Fibroblast of gingiva (primary cell): ENCODE data around the gene TGM1.

Source experiments
- DNase-seq: peaks from one replicate; pipeline ENCODE4 v3.0.0-alpha.2; 2011; ENCODE audit warnings: low read depth

TGM1 gene

DNA sequence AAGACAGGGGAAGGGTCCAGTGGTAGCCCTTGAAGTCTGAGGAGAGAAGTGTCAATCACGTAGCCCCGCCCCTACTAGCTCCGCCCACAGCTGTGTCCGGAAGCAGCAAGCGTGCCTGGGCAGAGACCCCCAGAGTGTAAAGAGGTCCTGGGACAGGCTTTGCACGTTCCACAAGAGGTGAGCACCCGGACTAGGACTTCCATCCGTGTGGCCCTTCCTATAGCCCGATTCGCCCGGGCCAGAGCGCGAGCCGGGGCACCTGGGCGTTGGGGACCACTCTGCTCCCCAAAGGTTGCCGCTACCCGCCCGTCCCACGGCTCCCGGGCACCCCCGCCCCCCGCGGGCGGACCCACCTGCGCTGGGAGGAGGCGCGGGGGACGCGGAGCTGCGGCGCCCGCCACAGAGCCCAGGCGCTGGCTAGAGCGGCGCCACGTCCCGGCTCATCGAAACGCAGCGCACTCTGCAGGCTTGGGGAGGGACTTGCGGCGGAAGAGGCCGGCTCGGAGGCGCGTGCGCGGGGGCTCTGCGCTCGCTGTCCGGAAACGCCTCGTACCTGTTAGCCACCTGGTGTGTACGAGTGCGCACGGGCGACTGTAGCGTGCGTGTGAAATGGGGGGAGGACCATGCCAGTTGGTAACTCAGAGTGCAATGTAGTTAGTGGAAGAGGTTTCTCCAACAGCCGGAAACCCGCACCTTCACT is 8.3 kb upstream of the TGM1 start, which contains the start of gene RABGGTA:
Gene RABGGTA, minus strand, starts transcription at position 464 of the 700 bp plus-strand sequence. CDS start 482 bp downstream, outside the sequence.
- DNase-seq: peak; percentile 87

DNA sequence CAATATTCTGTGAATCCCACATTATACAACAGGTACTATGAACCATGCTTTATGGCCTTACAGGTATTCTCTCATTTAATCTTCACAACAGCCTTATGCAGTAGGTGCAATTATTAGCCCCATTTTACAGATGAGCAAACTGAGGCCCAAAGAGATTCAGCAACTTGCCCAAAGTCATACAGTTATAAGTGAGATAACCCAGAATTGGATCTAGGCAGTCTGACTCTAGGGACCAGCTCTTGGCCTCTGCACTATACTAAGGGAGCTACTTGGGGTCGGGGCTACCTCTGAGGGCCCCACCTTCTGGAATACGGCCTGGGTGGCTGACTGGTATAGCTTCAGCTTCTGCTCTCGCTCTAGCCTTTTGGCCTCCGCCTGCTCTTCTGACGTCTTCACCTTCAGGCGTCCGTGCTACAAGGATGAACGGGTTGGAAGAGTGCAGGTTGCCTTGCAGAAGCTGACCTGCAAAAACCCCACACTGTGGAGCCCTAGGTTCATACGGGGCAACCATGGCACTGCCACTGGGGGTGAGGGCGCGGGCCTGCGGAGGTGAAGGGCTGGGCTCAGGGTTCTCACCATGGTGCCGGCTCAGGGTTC is 7.7 kb upstream of the TGM1 start:
- no peak for DNase-seq

DNA sequence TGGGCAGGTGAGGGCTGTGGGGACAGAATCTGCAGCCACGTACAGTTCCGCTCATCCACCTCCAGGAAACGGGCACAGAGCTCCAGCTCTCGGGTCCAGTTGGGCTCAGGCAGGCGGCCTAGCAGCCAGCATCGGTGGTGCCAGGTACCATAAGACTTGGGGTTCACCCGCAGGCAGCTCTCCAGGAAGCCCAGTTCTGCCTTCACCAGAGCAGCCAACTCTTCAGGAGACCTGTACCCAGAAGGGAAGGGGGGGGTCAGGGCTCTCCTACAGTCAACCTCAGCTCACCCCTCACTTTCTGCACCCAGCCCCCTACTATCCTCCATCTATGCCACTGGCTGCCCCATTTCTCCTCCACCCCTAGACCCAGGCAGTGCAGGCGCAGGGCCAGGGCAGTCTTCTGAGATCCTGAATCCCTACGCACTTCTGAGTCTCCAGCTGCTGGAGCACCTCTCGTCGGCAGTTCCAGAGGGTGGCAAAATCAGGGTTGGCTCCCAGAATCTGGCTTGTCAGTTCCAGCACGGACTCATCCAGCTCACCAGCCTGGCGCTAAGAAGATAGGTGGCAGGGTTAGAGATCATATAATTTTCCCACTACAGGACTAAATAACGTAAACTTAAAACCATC is 7.0 kb upstream of the TGM1 start:
- no peak for DNase-seq

DNA sequence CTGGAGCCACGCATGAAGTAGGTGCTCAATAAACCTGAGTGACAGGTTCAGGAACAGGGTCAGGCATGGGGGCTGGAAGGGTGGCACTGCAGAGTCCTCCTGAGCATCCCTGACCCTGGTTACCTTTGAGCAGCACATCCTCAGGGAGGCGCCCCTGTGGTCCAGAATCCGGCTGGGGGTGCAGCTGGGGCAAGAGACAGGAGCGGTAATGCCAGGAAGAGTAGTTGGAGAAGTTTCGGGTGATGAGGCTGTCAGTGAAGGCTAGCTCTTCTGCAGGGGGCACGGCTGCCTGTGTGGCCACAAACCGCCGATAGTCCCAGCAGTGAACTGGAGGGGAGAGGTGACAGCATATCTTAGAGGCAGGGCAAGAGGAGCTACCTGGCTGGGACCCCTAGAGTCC is 6.4 kb upstream of the TGM1 start:
- no peak for DNase-seq

DNA sequence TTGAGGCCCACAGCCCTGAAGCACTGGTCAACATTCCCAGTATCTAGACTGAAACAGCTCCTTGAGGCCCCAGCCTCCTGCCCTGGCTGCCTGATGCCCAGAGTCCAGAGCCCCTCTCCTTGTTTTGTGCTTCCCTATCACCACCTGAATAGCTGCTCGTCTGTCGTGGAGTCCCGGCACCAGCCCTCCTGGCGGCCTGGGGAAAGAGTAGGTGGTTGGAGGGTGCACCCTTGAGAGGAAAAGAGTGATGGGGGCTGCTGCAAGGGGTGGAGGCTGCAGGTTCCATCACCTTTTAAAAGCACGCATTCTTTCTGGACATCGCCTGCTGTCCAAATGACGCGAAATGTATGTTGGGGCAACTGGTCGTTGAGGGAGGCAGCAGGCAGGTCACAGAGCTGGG is 5.2 kb upstream of the TGM1 start:
- DNase-seq: no peak

DNA sequence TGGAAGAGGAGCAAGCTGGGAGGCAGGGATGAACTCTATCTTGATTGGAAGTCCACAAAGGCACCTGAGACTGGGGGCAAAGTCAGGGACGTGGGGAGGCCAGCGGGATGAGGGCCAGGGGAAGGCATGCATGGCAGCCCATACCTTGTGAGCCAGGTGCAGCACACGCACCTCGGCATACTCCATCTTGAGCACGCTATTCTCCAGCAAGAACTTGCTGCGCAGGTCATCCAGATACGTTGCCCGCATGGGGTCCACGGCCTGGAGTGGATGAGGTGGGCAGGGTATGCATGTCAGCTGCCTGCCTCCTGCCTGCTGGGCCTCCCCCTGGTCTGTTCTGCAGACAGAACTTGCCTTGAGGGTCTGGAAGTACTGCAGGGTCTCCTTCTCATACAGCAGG is 4.5 kb upstream of the TGM1 start:
- no peak for DNase-seq

DNA sequence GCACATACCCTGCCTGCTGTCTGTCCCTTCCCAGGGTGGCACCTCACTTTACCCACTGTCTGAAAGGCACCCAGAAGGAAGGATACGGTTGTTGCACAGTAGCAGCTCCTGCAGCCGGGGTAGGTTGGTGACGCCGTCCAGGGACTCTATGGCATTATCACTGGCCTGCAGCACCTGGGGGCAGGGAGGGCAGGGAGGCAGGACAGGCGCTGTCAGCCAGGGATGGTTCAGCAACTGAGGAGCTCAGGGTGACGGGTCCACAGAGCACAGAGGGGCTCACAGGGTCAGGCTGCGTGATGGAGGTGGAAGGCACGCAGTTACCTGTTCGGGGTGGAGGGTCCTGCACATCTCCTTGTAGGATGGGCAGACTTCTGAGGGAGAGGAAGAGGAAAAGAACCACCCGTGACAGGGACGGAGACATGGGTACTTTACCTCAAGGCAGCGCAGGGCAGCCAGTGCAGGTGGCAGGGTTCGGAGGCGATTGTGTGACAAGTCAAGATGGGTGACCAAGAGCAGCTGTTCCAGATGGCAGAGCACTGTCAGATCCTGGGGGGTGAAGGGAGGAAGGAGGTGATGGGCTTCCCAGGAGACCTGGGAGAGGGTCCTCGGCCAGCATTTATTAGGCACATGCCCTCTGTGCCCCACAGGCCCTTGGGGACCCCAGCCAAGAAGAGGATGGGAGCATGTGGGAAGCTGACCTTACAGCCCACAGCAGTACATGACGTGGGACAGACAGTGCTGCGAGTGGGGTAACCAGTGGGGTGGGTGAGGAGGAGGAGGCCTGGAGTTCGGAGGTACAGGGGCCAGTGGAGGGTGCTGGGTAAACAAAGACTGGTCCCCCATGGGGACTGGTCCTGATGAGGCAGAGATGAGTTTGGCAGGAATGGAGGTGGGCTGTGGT is 3.6 kb upstream of the TGM1 start:
- no peak for DNase-seq

DNA sequence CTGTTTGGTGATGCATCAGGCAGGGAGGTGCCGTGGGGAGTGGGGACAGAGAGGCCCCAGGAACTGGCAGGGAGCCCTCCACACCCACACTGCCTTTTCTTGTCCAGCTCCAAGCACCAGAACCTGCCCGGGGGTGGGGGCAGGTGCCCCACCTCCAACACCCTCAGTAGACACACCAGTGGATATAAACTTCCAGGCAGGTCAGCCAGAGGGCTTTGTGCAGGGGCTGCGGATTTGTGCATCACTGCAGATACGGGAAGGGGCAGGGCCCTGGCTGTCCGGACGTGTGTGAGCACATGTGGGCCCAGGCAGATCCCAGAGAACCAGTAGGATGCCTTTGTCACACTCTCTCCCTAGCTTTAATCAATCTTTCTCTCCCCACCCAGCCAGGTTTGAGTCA is 1.3 kb upstream of the TGM1 start:
- DNase-seq: no peak

DNA sequence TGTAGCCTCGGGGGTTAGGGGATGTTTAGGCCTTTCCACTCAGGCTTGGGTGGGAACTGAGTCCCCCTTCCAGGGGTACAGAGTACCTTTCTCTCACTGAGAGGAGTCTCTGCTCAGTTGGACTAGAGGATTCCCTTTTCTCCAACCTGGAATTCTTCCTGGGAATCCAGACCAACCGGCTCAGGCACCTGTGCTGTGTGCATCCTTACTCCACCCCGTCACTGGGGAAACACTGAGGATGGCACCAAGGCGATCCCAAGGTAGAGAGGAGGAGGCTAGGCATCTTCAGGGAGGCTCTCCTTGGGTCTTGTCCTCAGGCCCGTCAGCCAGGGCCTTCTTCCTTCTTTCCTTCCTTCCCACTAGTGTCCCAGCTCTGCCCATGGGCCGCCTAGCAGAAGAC is 871 bp upstream of the TGM1 start:
- no peak for DNase-seq

DNA sequence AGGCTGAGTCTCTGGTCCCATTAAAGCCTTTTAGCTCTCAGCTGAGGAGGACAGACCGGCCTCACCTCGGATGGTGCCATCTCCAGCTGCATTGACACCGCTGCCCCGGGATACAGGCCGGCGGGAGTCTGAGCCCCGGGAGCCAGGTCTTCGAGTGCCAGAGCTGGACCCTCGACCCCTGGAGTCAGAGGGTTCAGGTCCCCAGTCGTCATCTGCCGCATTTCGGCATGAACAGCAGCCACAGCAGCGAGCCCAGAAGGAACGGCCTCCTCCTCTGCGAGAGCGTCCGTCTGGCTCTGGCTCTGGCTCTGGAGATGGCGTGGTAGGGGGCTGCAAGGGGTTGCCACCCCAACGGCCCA is 1.0 kb downstream of the TGM1 start:
- DNase-seq: no peak

DNA sequence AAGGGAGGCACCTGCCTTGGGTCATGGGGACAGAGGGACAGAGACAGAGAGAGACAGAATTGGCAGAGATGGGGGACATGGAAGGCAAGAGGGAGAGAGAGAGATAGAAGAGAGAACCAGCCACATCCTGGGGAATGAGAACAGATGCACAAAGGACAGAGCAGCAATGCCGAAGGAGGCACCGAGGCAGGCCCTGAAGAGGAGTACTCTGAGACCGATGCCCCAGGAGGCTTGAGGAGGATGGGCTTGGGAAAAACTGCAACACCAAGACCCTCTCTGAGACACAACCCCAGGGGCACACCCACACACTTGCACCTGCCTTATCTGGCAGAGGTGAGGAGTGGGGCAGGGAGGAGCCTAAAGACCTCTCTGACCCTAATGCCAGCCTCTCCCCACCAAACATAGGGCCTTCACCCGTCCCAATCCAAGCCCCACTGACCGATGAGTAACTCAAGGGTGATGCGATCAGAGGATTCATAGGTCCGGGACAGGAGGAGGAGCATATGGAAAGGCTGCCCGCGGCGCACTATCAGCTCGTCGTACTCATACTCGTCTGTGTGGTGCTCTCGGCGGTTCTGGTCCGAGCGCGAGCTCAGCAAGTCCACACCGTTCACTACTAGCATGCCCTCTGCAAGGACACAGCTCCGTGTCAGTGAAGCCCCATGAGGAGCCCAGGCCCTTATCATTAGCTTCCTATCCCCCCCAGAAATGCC is 1.6 kb downstream of the TGM1 start:
- no peak for DNase-seq

DNA sequence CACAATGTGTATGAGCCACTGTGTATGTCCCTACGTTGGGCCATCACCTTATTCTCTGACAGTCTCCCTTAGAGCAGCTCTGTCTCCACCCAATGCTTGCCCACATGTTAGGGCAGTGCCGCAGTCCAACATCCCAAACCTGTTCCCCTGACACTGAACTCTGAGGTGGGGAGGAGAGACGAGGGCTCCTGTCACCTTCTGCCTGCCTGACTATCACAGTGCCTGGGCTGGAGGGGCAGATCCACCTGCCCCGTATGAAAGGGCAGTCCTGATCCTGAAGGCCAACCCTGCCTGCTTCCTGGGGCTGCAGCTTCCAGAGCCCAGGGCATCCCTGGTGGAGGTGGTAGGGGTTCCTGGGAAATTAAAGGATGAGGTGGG is 2.2 kb downstream of the TGM1 start:
- no peak for DNase-seq

DNA sequence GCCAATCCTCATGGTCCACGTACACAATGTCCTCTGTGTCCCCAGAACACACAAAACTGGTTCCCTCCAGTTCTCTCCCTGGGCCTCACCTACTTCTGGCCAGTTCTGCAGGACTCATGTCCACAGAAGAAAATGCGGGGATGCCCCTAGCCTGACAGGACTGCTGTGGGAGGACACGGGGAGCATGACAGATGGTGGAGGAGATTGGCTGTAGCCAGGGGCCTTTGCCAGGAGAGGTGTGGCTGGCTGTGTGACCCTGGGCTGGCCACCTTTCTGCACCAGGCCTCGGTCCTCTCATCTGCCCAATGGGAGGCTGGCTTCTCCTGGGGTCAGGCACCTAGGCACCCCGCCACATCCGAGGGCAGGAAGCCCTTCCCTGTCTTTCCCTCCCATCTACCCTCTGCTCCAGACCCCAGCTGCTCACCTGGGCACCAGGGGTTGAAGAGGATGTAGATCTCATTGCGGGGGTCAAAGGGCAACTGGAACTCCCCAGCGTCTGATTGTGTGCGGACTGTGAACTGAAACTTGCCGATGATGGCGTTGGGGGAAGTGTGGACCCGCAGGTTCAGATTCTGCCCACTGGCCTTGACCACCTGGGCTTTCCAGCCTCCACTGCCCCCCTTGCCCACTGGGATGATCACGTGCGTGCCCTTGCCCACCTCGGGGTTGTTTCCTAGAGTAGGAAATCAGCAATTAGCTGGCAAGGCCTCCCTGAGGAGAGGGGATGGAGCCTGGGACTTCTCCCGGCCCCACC is 2.8 kb downstream of the TGM1 start:
- no peak for DNase-seq

DNA sequence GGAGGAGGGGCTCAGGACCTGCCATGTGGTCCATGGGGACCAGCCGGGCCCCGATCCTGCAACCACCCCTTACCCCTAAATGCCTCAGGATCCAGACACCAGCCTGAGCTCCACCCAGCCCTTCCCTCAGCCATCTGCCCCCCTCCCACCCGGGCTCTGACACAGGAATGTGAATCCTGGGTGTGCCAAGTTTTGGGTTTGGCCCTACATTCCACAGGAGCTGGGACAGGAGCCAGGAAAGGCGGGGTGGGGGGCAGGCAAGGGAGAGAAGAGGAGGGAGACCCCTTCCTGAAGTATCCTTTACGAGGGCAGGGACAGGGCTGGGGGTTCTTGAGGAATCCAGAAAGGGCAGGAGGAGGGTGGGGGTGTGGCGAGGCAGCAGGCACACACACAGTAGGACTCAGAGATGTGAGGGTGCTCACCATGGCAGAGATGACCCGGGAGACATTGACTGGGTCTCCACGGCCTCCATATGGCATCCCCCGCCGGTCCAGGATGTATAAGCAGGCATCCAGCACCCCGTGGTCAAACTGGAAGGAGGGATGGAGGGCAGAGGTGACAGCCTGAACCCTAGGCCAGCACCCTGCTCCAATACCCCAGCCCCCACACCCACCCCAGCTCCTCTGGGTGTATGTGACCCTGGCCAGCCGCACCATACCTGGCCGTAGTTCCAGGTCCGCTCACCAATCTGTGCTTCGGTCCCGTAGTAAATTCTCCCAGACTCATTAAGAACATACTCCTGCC is 3.5 kb downstream of the TGM1 start:
- DNase-seq: no peak

DNA sequence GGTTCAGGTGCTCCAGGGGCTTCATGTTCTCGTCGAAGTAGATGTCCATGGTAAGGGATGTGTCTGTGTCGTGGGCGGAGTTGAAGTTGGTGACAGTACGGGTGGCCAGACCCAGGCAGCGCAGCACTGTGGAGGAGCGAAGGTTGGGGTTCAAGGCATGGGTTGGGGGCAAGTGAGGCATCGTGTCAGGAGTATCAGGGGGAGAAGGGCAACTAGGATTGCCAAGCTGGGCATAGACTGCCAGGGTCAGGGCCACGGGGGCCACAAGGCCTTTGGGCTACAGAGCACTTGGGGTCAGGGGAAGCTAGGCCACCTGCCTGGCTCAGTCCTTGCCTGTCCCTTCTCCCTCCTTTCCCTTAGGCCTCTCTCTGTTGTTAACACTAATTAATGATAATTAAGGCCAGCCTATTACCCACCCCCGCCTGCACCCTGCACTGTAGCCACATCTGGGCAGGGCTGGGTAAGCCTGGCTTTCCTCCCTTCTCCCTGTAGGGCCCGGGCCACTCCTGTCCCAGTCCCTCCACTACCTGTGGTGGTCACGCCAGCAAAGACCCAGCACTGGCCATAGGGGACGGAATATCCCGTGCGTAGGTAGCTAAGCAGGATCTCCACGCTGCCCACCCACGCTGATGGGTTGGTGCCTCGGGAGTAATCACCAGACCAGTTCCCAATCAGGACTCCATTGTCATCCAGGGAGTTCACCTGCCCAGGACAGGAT is 4.3 kb downstream of the TGM1 start:
- DNase-seq: no peak

DNA sequence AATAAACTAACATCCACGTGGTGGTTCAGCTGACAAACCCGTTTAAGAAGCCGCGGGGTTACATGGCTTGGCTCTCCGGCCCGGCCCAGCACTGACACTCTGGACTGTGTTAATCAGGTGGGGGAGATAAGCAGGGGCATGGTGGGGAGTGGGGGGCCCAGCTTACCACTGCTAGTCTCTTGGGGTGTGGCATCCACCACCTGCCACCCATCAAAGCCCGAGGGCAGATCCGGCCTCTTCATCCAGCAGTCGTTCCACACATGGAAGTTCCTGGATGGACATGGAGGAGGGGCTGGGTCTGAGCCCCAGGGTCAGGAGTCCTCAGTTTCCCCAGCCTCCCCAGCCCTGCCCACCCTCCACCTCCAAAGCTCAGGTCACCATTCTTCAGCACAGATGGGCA is 4.9 kb downstream of the TGM1 start:
- no peak for DNase-seq

DNA sequence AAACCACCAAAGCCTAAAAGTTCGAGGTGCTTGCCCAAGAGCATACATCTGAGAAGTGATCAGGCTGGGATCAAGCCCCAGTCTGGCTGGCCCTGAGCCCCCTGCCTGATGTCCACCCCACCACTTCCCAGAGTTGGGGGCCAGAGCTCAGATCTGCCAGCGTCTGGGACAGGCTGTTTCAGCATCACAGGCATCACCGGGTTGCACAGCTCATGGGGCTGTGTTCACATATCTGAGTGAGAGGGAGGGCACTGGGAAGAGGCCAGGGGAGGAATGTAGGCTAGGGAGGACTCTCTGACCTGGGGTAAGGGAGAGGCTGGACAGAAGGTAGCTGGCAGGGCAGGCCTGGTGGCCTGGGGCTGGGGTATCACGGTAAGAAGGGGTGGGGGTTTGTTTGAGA is 6.0 kb downstream of the TGM1 start:
- DNase-seq: no peak

DNA sequence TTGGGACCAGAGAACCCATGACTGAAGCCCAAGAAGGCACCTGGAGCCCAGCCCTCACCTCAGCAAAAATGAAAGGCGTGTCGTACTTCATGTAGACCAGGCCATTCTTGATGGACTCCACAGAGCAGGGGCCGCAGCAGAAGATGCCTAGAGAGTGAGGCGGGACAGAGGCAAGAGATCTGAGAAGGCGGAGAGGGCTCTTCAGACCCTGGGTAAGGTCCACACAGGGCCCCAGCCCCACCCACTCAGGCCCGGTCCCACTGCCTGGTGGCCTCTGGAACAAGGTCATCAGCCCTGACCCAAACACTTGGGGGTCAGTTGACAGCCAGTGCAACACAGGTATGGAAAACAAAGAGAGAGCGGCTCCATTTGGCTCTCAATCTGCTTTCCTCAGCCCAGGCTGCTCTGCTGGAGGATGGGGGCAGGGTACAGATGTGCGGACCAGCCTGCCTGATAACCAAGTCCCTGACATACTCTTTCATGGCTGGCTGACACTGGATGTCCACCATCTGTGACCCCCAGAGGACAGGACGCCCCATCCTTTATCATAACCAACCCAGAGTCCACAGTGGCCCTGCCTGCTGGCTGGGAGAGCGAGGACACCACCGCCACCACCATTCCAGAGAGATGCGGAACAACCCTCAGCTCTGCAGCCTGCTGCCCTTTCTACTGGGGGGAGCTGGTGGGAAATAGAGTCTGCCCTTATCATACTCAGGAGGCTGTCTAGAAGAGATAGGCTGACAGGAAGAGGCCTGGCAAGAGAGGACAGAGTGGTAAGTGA is 6.9 kb downstream of the TGM1 start:
- DNase-seq: no peak

DNA sequence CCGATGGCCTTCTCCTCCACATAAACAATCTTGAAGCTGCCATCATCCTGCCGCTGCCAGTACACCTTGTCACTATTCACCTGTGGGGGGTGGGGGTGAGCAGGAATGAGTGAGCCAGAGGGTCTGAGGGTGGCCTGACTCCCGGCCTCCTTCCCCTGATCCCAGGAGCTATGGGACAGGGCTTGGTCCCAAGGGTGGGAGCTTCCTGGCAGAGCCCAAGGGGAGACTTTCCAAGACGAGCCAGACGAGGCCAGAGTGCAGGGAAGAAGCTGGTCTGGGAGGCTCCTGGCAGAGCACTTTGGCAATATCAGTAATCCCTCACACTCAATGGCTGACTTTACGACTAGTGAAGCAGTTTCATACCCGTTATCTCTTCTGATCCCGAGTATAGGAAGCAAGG is 7.5 kb downstream of the TGM1 start:
- no peak for DNase-seq
